ENCODE results near the gene CHST1. TPM values are rescaled to one million over a fixed set of nuclear protein-coding genes. Genes with fewer than 3 reads are reported as not detected.

Gene CHST1
- total RNA-seq, 1 donor from 2014 or later = 0.88 TPM

- no peak for TF ChIP-seq CTCF (IDR thresholded peaks at IDR 0.05; ENCODE audit: insufficient read depth, low read length, poor library complexity, severe bottlenecking)
- Histone ChIP-seq H3K27me3 (ENCODE audit: control insufficient read depth, insufficient read depth, low read length) (peaks cover 33% of the 10 kb centered on the region), H3K4me3 (ENCODE audit: low read depth, low read length) (no peak overlapping the region), H3K36me3 (ENCODE audit: control insufficient read depth, insufficient read depth, low read length) (no peaks in the 10 kb centered on the region)
- peak; percentile 45 for DNase-seq (ENCODE audit: low read depth)
Measured at GRCh38 chr11:45669146-45669545, 3.7 kb upstream of the CHST1 start.

GRCh38 chr11:45667929-45668680 is 2.7 kb upstream of the CHST1 start:
- Histone ChIP-seq H3K36me3 (ENCODE audit: control insufficient read depth, insufficient read depth, low read length) (no peaks in the 10 kb centered on the region), H3K27me3 (ENCODE audit: control insufficient read depth, insufficient read depth, low read length) (peaks cover 41% of the 10 kb centered on the region), H3K4me3 (ENCODE audit: low read depth, low read length) (no peak overlapping the region)
- no peak for TF ChIP-seq CTCF (IDR thresholded peaks at IDR 0.05; ENCODE audit: insufficient read depth, low read length, poor library complexity, severe bottlenecking)
- no peak for DNase-seq (ENCODE audit: low read depth)

- no peak for DNase-seq (ENCODE audit: low read depth)
- Histone ChIP-seq H3K36me3 (ENCODE audit: control insufficient read depth, insufficient read depth, low read length) (no peaks in the 10 kb centered on the region), H3K4me3 (ENCODE audit: low read depth, low read length) (no peak overlapping the region), H3K27me3 (ENCODE audit: control insufficient read depth, insufficient read depth, low read length) (peaks cover 52% of the 10 kb centered on the region)
- no peak for TF ChIP-seq CTCF (IDR thresholded peaks at IDR 0.05; ENCODE audit: insufficient read depth, low read length, poor library complexity, severe bottlenecking)
Measured at GRCh38 chr11:45666648-45667642, 1.5 kb upstream of the CHST1 start.

- H3K27me3 ChIP-seq (ENCODE audit: control insufficient read depth, insufficient read depth, low read length) = peaks cover 61% of the 10 kb centered on the region
- TF ChIP-seq CTCF (IDR thresholded peaks at IDR 0.05; ENCODE audit: insufficient read depth, low read length, poor library complexity, severe bottlenecking) = no peak
- no peak for DNase-seq (ENCODE audit: low read depth)
- no peak overlapping the region for H3K4me3 ChIP-seq (ENCODE audit: low read depth, low read length)
- no peaks in the 10 kb centered on the region for H3K36me3 ChIP-seq (ENCODE audit: control insufficient read depth, insufficient read depth, low read length)
Measured at GRCh38 chr11:45665933-45666647, 668 bp upstream of the CHST1 start.

- Histone ChIP-seq H3K4me3 (ENCODE audit: low read depth, low read length) (peak overlapping the region; percentile 55), H3K27me3 (ENCODE audit: control insufficient read depth, insufficient read depth, low read length) (peaks cover 68% of the 10 kb centered on the region), H3K36me3 (ENCODE audit: control insufficient read depth, insufficient read depth, low read length) (no peaks in the 10 kb centered on the region)
- DNase-seq (ENCODE audit: low read depth) = no peak
- TF ChIP-seq CTCF (IDR thresholded peaks at IDR 0.05; ENCODE audit: insufficient read depth, low read length, poor library complexity, severe bottlenecking) = no peak
Measured at GRCh38 chr11:45664376-45665205, 831 bp downstream of the CHST1 start.
